DMS79 (cell line): ENCODE results near the gene SCT.
"Not testable (repeated sequence)": the region's sequence is repeated elsewhere in the genome, so short reads cannot be mapped to it uniquely, and the experiment has no call there.

ENCODE experiments used
- DNase-seq: peaks from one replicate; lab custom pipeline; 2025; lab: John Stamatoyannopoulos, UW

Gene SCT, protein sequence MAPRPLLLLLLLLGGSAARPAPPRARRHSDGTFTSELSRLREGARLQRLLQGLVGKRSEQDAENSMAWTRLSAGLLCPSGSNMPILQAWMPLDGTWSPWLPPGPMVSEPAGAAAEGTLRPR

DNA sequence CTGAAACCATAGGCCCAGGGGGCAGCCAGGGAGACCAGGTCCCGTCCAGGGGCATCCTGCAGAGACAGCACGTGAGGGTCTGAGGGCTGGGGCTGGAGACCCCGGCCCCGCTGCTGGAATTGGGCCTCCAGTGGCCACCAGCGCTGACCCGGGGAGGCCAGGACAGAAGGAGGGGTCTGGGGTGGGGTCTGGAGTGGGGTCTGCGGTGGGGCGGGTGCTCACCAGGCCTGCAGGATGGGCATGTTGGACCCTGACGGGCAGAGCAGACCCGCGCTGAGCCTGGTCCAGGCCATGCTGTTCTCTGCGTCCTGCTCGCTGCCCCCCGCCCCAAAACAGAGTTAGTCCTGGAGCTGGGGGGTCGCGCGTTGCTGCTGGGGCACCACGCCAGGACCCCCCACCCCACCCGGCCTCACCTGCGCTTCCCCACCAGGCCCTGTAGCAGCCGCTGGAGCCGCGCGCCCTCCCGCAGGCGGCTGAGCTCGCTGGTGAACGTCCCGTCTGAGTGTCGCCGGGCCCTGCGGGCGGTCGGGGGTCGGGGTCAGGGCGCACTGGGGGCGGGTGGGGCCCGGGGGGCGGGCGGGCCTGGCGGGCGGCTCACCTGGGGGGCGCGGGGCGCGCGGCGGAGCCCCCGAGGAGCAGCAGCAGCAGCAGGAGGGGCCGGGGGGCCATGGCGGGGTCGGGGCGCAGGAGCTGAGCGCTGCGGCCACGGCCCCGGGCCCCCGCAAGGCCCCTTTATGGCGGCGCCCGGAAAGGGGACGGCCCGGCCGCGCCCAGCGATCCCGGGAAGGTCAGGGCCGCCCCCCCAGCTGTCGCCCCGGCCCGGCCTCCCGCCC lies at the start of gene SCT:
SCT (minus strand) TSS at position 707 of the 833 bp plus-strand sequence; CDS start at position 669, 38 bp downstream.
- no peak for DNase-seq

- DNase-seq = no peak
Measured at GRCh38 chr11:674406-674805, 47.4 kb upstream of the SCT start.

GRCh38 chr11:673866-674265 lies 46.9 kb upstream of the SCT start:
- DNase-seq = no peak

DNA sequence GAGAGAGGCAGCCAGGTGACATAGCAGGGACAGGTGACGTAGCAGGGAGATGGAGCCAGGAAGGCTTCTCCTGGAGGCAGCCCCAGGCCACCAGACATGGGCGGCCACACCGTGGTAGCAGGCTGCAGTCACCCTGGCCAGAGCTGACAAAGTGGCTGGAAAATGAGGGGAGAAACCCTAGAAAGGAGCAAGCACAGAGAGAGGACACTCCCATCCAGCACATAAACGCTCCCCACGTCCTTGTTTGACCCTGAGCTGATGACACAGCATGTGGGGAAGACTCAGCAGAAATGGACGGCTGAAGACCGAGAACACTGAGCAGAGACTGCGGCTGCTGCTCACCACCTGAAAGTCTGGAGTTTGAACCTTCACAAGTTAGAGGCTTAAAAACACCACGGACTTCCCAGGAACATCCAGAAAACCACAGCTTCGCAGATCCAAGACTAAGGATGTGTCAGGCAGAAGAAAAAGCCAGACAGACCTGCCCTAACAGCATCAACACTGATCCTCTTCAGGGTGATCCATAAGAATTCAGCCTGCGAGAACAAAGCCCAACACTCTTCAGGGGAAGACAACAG lies 38.8 kb upstream of the SCT start:
- no peak for DNase-seq

- no peak for DNase-seq
Measured at GRCh38 chr11:665062-665703, 38.2 kb upstream of the SCT start.

DNA sequence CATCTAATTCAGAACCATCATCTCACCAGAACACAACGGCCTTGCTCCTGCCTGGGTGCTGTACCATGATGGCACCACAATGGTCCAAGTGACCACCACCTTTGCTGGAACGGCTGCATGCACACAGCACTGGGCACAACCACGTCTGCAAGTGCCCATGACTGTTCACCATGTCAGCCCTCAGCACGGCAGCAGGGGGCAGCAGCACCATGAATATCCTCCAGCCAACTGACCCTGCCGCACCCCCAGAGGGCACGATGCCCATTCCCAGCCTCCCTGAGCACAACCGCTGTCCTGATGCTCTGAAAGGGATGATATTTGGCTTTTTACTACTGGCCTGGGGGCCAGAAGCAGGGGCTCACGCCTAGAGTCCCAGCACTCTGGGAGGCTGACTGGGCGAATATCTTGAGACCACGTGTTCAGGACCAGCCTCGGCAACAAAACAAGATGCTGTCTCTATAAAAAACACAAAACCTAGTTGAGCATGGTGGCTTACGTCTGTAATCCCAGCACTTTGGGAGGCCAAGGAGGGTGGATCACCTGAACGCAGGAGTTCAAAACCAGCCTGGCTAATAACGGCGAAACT lies 35.8 kb upstream of the SCT start:
- DNase-seq = no peak

DNA sequence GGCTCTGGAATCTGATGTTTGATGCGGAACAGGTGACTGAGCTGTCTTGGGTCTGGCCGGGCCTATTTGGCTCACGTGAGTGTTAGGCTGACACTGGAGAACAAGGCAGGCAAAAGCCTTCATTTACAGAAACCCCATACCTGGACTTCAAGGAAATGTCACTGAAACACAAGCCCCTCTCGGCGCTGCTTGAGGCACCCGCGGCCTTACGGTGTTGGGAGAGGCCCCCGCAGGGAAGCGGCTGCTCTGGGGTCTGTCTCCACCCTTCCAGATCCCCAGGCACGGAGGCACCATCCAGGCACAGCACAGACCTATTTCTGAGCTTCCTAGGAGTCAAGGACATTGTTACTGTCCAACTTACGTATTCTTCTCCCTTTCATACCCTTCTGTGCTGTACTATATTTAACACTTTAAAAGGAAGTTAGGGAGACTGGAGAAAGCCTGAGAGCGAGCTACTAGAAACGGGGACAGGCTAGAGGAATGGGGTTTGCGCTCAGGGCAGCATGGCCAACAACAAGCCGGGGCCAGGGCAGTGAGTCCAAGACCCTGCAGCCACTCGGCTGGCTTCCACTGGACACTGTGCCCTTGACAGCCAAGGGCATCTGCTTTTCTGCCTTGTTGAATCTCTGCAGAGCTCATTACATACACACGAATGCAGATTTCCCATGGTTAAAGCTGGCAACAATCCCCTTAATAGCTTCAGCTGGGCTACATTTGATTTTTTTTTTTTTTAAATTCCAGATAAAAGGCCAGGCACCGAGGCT lies 33.9 kb upstream of the SCT start:
- no peak for DNase-seq

- DNase-seq = no peak
Measured at GRCh38 chr11:660281-660680, 33.3 kb upstream of the SCT start.

DNA sequence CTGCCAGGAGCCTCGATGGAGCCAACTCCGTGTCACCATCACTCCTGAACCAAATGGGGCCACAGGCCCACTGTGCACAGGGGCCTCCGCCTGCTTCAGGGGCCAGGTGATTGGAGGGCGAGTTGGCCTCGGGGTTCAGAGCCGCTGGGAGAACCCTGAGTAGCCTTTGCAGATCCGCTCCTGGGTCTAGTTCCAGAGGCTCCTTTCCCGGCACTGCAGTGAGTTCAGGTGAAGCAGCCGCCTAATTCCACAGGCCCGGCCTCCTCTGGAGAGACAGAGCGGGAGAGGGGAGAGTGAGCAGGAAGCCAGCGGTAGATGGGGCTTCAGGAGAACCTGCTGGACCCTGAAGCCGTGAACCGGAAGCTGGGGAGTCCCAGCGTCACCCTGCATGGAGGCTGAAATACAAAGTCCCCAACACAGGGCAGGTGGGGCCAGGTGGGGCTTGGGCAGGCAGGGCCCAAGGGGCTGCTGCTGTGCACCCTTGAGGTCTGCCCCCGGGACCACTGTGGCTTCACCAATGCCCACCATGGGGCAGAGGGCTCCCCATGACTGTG lies 32.6 kb upstream of the SCT start:
- DNase-seq = no peak

GRCh38 chr11:657691-658126 lies 30.7 kb upstream of the SCT start:
- DNase-seq = no peak

- DNase-seq = no peak
Measured at GRCh38 chr11:656866-657265, 29.9 kb upstream of the SCT start.

- no peak for DNase-seq
Measured at GRCh38 chr11:656426-656825, 29.4 kb upstream of the SCT start.

GRCh38 chr11:655036-655726 lies 28.2 kb upstream of the SCT start:
- no peak for DNase-seq

DNA sequence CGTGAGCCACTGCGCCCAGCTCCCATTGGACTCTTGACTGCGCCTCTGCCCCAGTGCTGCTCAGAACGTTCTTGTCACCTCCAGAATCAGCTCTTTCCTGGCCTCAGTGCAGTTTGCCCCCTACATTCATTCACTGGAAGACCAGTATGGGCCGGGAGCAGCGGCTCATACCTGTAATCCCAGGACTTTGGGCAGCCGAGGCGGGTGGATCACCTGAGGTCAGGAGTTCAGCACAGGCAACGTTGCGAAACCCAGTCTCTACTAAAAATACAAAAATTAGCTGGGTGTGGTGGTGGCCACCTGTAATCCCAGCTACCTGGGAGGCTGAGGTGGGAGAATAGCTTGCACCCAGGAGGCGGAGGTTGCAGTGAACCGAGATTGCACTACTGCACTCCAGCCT lies 27.5 kb upstream of the SCT start:
- not testable (repeated sequence) for DNase-seq

DNA sequence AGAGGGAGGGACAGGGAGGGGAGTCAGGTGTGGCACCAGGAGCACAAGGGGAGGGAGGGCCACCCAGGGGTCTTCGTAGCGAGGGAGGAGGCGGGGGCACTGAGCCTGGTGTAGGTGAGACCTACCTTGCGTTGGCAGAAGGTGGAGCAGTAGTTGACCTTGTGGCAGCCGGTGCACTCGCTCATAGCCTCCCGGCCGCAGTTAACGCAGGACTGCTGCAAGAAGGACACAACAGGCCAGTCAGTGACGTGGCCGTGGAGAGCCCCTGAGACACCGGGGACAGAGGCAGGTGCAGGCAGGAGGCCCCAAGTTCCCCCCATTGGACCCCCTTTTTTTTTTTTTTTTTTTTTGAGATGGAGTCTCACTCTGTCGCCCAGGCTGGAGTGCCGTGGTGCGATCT lies 26.9 kb upstream of the SCT start:
- no peak for DNase-seq

- not testable (repeated sequence) for DNase-seq
Measured at GRCh38 chr11:653136-653535, 26.2 kb upstream of the SCT start.

- DNase-seq = no peak
Measured at GRCh38 chr11:650482-650881, 23.5 kb upstream of the SCT start.

- DNase-seq = not testable (repeated sequence)
Measured at GRCh38 chr11:647672-648158, 20.7 kb upstream of the SCT start.

DNA sequence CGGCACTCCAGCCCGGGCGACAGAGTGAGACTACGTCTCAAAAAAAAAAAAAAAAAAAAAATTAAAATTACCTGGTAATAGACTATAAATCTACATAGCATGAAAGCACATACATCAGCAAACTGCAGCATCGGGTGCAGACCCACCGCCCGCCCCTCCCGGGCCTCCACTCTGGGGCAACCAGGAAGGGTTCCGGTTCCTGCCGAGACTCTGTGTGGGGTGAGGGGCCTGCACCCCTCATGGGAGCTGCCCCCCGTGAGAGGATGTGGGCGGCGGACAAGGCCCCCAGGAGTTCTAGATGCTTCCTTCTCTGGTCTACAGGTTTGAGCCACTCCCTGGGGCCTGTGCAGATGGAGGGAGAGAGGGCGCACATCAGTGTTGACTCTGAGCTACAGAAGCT lies 19.2 kb upstream of the SCT start:
- DNase-seq = no peak

DNA sequence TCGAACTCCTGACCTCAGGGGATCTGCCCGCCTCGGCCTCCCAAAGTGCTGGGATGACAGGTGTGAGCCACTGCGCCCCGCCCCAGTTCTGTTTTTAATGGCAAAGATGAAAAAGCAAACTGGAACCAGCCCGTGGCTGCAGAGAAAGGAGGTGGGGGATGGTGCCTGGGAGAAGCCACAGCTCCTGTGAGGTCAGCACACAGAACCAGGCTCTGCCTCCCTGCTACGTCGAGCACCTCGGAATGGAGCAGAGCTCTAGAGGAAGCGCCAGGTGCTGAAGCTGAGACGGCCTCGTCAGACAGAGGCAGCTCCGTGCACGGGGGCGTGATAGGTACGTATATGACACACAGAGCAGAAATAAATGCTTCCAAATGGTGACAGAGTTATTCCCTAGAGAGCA lies 18.6 kb upstream of the SCT start:
- DNase-seq = no peak
